ENCODE data around the gene INTS14. TPM values are rescaled to one million over a fixed set of nuclear protein-coding genes. Genes with fewer than 3 reads are reported as not detected.

INTS14 gene
- total and polyA plus RNA-seq, 2 of the 8 experiments (the other 6 are each of a cell fraction or from before 2014, with no cell fraction given) = 33.1 to 33.7 TPM

DNA sequence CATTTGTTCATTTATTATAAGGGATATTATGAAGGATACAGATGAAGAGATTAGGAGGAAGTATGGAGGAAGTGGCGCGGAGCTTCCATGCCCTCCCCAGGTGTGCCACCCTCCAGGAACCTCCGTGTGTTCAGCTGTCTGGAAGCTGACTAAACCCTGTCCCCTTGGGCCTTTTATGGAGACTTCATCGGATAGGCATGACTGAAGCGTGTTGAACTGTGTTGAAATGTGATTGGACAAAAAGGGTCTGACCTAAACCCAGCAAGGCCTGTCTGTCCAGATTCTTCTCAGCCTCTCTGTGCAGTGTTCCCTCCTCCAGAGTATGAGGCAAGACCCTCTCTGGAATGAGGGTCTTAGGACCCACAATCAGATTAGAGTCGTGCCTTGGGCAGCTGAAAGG, 49.0 kb downstream of the INTS14 start (continued):
- TF ChIP-seq, protein P1, sequence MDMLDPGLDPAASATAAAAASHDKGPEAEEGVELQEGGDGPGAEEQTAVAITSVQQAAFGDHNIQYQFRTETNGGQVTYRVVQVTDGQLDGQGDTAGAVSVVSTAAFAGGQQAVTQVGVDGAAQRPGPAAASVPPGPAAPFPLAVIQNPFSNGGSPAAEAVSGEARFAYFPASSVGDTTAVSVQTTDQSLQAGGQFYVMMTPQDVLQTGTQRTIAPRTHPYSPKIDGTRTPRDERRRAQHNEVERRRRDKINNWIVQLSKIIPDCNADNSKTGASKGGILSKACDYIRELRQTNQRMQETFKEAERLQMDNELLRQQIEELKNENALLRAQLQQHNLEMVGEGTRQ (IDR thresholded peaks at IDR 0.05; ENCODE audit: low read length) = no peak
- TF ChIP-seq BACH1 (IDR thresholded peaks at IDR 0.05; ENCODE audit: low read length) = no peak
